Natural killer cell treated with Interleukin-12 subunit alpha and Interleukin-12 subunit beta and Interleukin-15 and Interleukin-18, amount 100 ng/mL, for 72 hours (primary cell): ENCODE results near the gene LPAR3. TPM values are rescaled to one million over a fixed set of nuclear protein-coding genes. Genes with fewer than 3 reads are reported as not detected.

Experiments used
- ATAC-seq, 2 donors: fragments of 150-1000 bp; cut with Tn5 transposase in 1 of 2; sonication (Bioruptor Pico), chemical (Tn5 transposase) in 1 of 2; 2 replicates each; pipeline ENCODE4 v1.10.0; 2021
- DNase-seq: peaks from one replicate; pipeline ENCODE4 v3.0.0; 2022; ENCODE audit warnings: low spot score
- H3K27ac Mint-ChIP-seq, 2 donors: 1 replicate in 1 of 2; 2 replicates in 1 of 2; pipeline ENCODE4 v1.8.0; 2022; ENCODE audit warnings: mixed read lengths in 2 of 2, mild to moderate bottlenecking in 1 of 2, moderate library complexity in 1 of 2
- H3K27me3 Mint-ChIP-seq, 2 donors: 1 replicate in 1 of 2; 2 replicates in 1 of 2; pipeline ENCODE4 v1.8.0; 2022; ENCODE audit warnings: mixed read lengths in 2 of 2
- H3K36me3 Mint-ChIP-seq: one replicate; pipeline ENCODE4 v1.8.0; 2022; ENCODE audit warnings: mixed read lengths
- H3K4me1 Mint-ChIP-seq, 2 donors: 1 replicate in 1 of 2; 2 replicates in 1 of 2; pipeline ENCODE4 v1.8.0; 2022; ENCODE audit warnings: low read depth in 2 of 2, mixed read lengths in 2 of 2, mild to moderate bottlenecking in 1 of 2
- H3K4me3 Mint-ChIP-seq: one replicate; pipeline ENCODE4 v1.8.0; 2022; ENCODE audit warnings: mixed read lengths
- H3K9me3 Mint-ChIP-seq: 2 replicates; pipeline ENCODE4 v1.8.0; 2022; ENCODE audit warnings: mixed read lengths
- total RNA-seq, 2 donors: library from RNA; stranded (reverse); gene quantifications; one replicate each; pipeline ENCODE4 v1.2.3, GENCODE V29; 2022

The LPAR3 gene
- total RNA-seq, 2 donors from 2014 or later, result 0.90 to 1.4 TPM

DNA sequence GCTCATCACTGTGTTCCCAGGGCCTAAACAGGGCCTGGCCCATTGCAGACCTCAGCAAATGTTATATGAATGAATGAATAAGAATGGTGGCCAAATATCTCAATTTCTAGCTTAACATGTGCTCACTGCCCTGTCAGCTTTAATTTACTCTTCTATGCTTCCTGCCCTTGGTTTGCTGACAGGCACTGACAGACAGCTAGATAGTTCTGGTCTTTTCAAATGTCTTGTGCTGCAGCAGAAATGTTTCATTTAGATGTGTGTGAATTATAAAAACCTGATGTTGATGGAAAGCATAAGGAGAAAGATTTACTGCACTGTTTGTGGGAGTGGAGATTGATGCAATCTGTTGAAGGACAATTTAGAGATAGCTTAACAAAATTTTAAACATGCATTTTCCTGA, 48.9 kb downstream of the LPAR3 start:
- Mint-ChIP-seq H3K4me3 (no peak overlapping the region), H3K9me3 (no peaks in the 10 kb centered on the region), H3K27ac (no peak overlapping the region), H3K27me3 (peaks cover 9 to 14% of the 10 kb centered on the region in 2 donors), H3K36me3 (no peaks in the 10 kb centered on the region), H3K4me1 (peaks cover 0 to 4% of the 10 kb centered on the region in 2 donors)
- no peak for ATAC-seq
- no peak for DNase-seq

GRCh38 chr1:84842748-84843231, 50.2 kb downstream of the LPAR3 start:
- H3K9me3 Mint-ChIP-seq, result no peaks in the 10 kb centered on the region
- no peak for ATAC-seq

GRCh38 chr1:84841971-84842370, 51.0 kb downstream of the LPAR3 start:
- no peaks in the 10 kb centered on the region for H3K9me3 Mint-ChIP-seq
- DNase-seq, result no peak
- no peak overlapping the region for H3K27ac Mint-ChIP-seq
- ATAC-seq, result no peak
- no peaks in the 10 kb centered on the region for H3K4me1 Mint-ChIP-seq
- no peaks in the 10 kb centered on the region for H3K36me3 Mint-ChIP-seq
- no peak overlapping the region for H3K4me3 Mint-ChIP-seq
- peaks cover 17 to 24% of the 10 kb centered on the region in 2 donors for H3K27me3 Mint-ChIP-seq

More at GRCh38 chr1:84842748-84843231, 50.2 kb downstream of the LPAR3 start:
- H3K27me3 Mint-ChIP-seq, result peaks cover 17 to 24% of the 10 kb centered on the region in 2 donors
- no peaks in the 10 kb centered on the region for H3K36me3 Mint-ChIP-seq
- peaks cover 0 to under 1% of the 10 kb centered on the region in 2 donors for H3K4me1 Mint-ChIP-seq
- DNase-seq, result no peak
- H3K27ac Mint-ChIP-seq, result no peak overlapping the region
- no peak overlapping the region for H3K4me3 Mint-ChIP-seq

- ATAC-seq (no peak), DNase-seq (no peak)
- H3K4me3 Mint-ChIP-seq, result no peak overlapping the region
- H3K27ac Mint-ChIP-seq, result no peak overlapping the region
- no peaks in the 10 kb centered on the region for H3K9me3 Mint-ChIP-seq
- H3K27me3 Mint-ChIP-seq, result peaks cover 17 to 28% of the 10 kb centered on the region in 2 donors
- no peaks in the 10 kb centered on the region for H3K4me1 Mint-ChIP-seq
- H3K36me3 Mint-ChIP-seq, result no peaks in the 10 kb centered on the region
These were observed 52.7 kb downstream of the LPAR3 start for GRCh38 chr1:84840346-84840745.

- no peak overlapping the region for H3K27ac Mint-ChIP-seq
These were observed 53.5 kb downstream of the LPAR3 start for GRCh38 chr1:84839544-84839943.

GRCh38 chr1:84836145-84836544, 56.9 kb downstream of the LPAR3 start:
- H3K27ac Mint-ChIP-seq, result no peak overlapping the region
- peaks cover 10 to 29% of the 10 kb centered on the region in 2 donors for H3K27me3 Mint-ChIP-seq
- no peak for DNase-seq
- no peak overlapping the region for H3K4me3 Mint-ChIP-seq
- H3K9me3 Mint-ChIP-seq, result no peaks in the 10 kb centered on the region
- no peaks in the 10 kb centered on the region for H3K36me3 Mint-ChIP-seq
- no peak for ATAC-seq
- H3K4me1 Mint-ChIP-seq, result no peaks in the 10 kb centered on the region

More at GRCh38 chr1:84839544-84839943, 53.5 kb downstream of the LPAR3 start:
- ATAC-seq (no peak), DNase-seq (no peak)
- Mint-ChIP-seq H3K27me3 (peaks cover 20 to 32% of the 10 kb centered on the region in 2 donors), H3K4me1 (no peaks in the 10 kb centered on the region), H3K9me3 (no peaks in the 10 kb centered on the region), H3K4me3 (no peak overlapping the region), H3K36me3 (no peaks in the 10 kb centered on the region)

DNA sequence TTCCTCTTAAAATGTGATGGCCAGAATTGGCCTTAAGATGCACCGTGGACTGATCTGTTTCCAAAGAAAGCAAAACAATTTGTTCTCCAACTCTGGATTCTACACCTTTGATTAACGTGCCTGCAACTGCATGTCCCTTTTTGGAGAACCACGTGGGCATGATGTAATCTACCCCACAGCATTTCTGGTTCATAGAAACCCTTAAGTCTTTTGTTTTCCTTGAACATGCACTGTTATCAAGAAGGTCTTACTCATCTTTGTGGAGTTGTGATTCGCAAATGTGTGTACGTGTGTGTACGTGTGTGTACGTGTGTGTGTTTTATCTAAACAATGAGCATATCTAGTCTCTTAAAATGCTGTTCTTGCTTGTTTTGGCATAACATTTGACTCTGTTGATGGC, 57.8 kb downstream of the LPAR3 start:
- Mint-ChIP-seq H3K27ac (no peak overlapping the region), H3K9me3 (no peaks in the 10 kb centered on the region), H3K4me3 (no peak overlapping the region), H3K36me3 (no peaks in the 10 kb centered on the region), H3K27me3 (peaks cover 17 to 35% of the 10 kb centered on the region in 2 donors), H3K4me1 (no peaks in the 10 kb centered on the region)
- DNase-seq (no peak), ATAC-seq (no peak)

DNA sequence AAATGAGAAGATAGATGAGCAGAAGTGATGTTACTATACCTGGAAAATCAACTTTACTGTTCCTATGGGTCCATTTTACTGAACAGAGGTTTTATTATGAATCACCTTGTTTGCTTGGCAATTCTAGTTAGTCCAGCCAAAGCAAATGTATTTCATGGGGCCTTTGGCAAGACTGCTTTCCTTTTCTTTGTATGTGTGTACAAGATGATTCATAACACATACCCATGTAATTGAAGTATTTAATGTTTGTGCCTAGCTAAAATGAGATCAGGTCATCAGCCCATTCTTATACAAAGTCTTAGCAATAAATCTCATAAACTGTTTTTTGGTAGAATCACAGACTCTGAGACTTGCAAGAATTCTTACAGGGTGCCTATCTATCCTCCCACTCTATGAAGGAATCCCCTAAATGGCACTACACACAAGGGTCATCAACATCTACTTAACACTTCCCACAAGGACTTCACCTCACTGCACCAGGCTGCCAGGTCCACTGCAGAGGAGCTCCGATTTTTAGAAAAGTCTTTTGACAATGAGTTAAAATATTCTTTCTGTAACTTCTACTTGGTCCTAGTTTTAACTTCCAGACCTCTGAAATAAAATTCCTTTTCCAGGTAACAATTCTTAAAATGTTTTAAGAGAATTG, 58.5 kb downstream of the LPAR3 start:
- H3K9me3 Mint-ChIP-seq, result no peaks in the 10 kb centered on the region
- peaks cover 19 to 40% of the 10 kb centered on the region in 2 donors for H3K27me3 Mint-ChIP-seq
- no peak for DNase-seq
- H3K4me1 Mint-ChIP-seq, result no peaks in the 10 kb centered on the region
- no peak overlapping the region for H3K4me3 Mint-ChIP-seq
- no peaks in the 10 kb centered on the region for H3K36me3 Mint-ChIP-seq
- ATAC-seq, result no peak
- H3K27ac Mint-ChIP-seq, result no peak overlapping the region

DNA sequence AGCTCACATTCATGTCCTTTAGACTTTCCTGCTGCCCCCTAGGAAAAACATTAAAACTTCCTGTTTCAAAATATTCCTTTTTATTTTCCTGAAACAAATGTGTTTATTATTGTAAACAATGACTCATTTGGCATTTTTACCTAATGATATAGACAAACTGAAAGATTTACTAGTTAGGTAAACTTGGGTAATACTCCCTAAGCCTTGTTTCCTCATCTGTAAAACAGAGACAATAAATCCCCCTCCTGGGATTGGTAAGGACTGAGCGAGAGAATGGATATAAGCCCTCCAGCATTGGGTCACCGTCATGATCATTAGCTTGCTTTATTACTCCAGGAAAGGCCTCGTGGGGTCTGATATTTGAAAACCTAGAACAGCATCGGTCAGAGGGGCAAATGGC, 59.8 kb downstream of the LPAR3 start:
- H3K4me3 Mint-ChIP-seq, result no peak overlapping the region
- DNase-seq, result no peak
- H3K9me3 Mint-ChIP-seq, result no peaks in the 10 kb centered on the region
- H3K36me3 Mint-ChIP-seq, result no peaks in the 10 kb centered on the region
- no peak overlapping the region for H3K27ac Mint-ChIP-seq
- no peak for ATAC-seq
- H3K4me1 Mint-ChIP-seq, result no peaks in the 10 kb centered on the region
- peaks cover 12 to 35% of the 10 kb centered on the region in 2 donors for H3K27me3 Mint-ChIP-seq

GRCh38 chr1:84830136-84830535, 62.9 kb downstream of the LPAR3 start:
- no peak overlapping the region for H3K4me3 Mint-ChIP-seq
- DNase-seq (no peak), ATAC-seq (no peak)
- H3K27me3 Mint-ChIP-seq, result peaks cover 12 to 28% of the 10 kb centered on the region in 2 donors
- H3K27ac Mint-ChIP-seq, result no peak overlapping the region
- no peaks in the 10 kb centered on the region for H3K4me1 Mint-ChIP-seq
- H3K9me3 Mint-ChIP-seq, result no peaks in the 10 kb centered on the region
- no peaks in the 10 kb centered on the region for H3K36me3 Mint-ChIP-seq

- Mint-ChIP-seq H3K4me1 (no peaks in the 10 kb centered on the region), H3K27me3 (peaks cover 10 to 21% of the 10 kb centered on the region in 2 donors), H3K27ac (no peak overlapping the region), H3K36me3 (no peaks in the 10 kb centered on the region), H3K4me3 (no peak overlapping the region), H3K9me3 (no peaks in the 10 kb centered on the region)
- no peak for ATAC-seq
- DNase-seq, result no peak
These were observed 65.0 kb downstream of the LPAR3 start for GRCh38 chr1:84827976-84828375.

GRCh38 chr1:84827555-84827954, 65.5 kb downstream of the LPAR3 start:
- ATAC-seq, result no peak
- H3K27me3 Mint-ChIP-seq, result peaks cover 10 to 21% of the 10 kb centered on the region in 2 donors
- no peak overlapping the region for H3K27ac Mint-ChIP-seq
- DNase-seq, result no peak
- H3K9me3 Mint-ChIP-seq, result no peaks in the 10 kb centered on the region
- H3K4me3 Mint-ChIP-seq, result no peak overlapping the region
- no peaks in the 10 kb centered on the region for H3K36me3 Mint-ChIP-seq
- no peaks in the 10 kb centered on the region for H3K4me1 Mint-ChIP-seq

DNA sequence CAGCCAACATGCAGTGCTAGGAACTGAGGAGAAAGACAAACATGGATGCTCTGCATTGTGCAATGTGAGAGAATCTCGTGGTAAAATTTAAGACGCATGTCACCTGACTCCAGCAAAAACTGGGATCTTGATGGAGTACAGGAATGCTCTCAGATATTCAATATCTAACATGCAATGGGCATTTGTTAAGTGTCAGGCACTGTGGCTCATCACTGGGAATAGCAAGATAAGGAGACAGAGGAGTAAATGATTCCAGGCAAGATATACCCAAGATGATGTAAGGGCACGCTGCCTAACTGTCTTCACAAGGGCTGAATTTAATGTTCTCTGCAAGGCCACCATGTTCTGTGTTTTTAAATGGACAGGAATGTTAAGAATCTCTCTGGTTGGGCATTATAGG, 67.8 kb downstream of the LPAR3 start:
- no peak overlapping the region for H3K27ac Mint-ChIP-seq
- H3K27me3 Mint-ChIP-seq, result peaks cover 9% of the 10 kb centered on the region in 2 donors
- no peaks in the 10 kb centered on the region for H3K4me1 Mint-ChIP-seq
- no peaks in the 10 kb centered on the region for H3K36me3 Mint-ChIP-seq
- no peak overlapping the region for H3K4me3 Mint-ChIP-seq
- ATAC-seq (no peak), DNase-seq (no peak)
- H3K9me3 Mint-ChIP-seq, result no peaks in the 10 kb centered on the region

GRCh38 chr1:84823991-84824390, 69.0 kb downstream of the LPAR3 start:
- ATAC-seq, result peak in 1 of 2 donors; percentile 49
- H3K36me3 Mint-ChIP-seq, result no peaks in the 10 kb centered on the region
- no peak overlapping the region for H3K27ac Mint-ChIP-seq
- H3K9me3 Mint-ChIP-seq, result no peaks in the 10 kb centered on the region
- H3K27me3 Mint-ChIP-seq, result peaks cover 6 to 9% of the 10 kb centered on the region in 2 donors
- no peaks in the 10 kb centered on the region for H3K4me1 Mint-ChIP-seq
- no peak overlapping the region for H3K4me3 Mint-ChIP-seq
- no peak for DNase-seq

DNA sequence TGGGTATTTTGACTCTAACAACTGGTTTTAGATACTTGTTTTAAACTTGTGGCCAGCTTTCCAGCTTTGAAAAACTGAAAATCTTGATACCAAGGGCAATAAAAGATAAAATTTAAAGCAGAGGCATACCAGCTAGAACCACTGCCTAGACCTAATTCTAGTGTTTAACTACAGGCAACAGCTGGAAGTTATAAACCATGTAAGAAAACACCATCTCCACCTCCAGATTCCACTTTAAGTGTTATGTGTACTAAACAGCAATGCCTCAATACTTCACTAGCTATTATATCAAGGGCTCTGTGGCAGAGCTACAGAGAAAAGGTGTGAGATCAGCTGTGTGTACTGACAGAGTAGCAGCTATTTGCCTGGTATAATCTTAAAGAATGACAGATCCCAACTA, 69.5 kb downstream of the LPAR3 start:
- H3K27me3 Mint-ChIP-seq, result peaks cover 6 to 9% of the 10 kb centered on the region in 2 donors
- no peak overlapping the region for H3K4me3 Mint-ChIP-seq
- H3K36me3 Mint-ChIP-seq, result no peaks in the 10 kb centered on the region
- H3K27ac Mint-ChIP-seq, result no peak overlapping the region
- no peaks in the 10 kb centered on the region for H3K4me1 Mint-ChIP-seq
- DNase-seq, result no peak
- H3K9me3 Mint-ChIP-seq, result no peaks in the 10 kb centered on the region
- ATAC-seq, result no peak
